Measurements from ENCODE around the gene BRD3OS.

Gene BRD3OS

DNA sequence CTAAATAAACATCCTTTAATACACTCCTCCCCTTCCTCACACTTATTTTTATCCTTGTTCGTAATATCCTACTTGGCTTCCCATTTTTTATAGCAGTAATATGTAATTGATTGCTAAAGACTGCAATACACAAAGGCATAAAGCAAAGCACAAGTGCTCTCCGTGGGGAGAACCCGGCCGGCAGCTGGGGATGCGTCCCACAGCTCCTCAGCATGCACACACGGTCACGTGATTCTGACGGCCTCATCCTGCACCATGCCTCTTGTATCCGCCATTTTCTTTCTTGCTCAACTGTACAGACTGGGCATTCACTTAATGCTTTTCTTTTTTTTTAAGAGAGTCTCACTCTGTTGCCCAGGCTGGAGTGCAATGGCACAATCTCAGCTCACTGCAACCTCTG, 2.8 kb downstream of the BRD3OS start:
- ATAC-seq: no peak
- TF ChIP-seq ARNTL (CRISPR knock-in tag; IDR thresholded peaks at IDR 0.05; ENCODE audit: borderline replicate concordance, low read depth): no peak
- TF ChIP-seq, protein P1, sequence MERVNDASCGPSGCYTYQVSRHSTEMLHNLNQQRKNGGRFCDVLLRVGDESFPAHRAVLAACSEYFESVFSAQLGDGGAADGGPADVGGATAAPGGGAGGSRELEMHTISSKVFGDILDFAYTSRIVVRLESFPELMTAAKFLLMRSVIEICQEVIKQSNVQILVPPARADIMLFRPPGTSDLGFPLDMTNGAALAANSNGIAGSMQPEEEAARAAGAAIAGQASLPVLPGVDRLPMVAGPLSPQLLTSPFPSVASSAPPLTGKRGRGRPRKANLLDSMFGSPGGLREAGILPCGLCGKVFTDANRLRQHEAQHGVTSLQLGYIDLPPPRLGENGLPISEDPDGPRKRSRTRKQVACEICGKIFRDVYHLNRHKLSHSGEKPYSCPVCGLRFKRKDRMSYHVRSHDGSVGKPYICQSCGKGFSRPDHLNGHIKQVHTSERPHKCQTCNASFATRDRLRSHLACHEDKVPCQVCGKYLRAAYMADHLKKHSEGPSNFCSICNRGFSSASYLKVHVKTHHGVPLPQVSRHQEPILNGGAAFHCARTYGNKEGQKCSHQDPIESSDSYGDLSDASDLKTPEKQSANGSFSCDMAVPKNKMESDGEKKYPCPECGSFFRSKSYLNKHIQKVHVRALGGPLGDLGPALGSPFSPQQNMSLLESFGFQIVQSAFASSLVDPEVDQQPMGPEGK (CRISPR knock-in tag; IDR thresholded peaks at IDR 0.05; ENCODE audit: borderline replicate concordance): no peak
- TF ChIP-seq ZC3H10 (CRISPR knock-in tag; IDR thresholded peaks at IDR 0.05): no peak
- no peak for TF ChIP-seq ISL1 (CRISPR knock-in tag; IDR thresholded peaks at IDR 0.05)
- no peak for TF ChIP-seq CSDC2 (CRISPR knock-in tag; IDR thresholded peaks at IDR 0.05)
- no peak for TF ChIP-seq TOX (CRISPR knock-in tag; IDR thresholded peaks at IDR 0.05; ENCODE audit: borderline replicate concordance)
- TF ChIP-seq, protein P2, sequence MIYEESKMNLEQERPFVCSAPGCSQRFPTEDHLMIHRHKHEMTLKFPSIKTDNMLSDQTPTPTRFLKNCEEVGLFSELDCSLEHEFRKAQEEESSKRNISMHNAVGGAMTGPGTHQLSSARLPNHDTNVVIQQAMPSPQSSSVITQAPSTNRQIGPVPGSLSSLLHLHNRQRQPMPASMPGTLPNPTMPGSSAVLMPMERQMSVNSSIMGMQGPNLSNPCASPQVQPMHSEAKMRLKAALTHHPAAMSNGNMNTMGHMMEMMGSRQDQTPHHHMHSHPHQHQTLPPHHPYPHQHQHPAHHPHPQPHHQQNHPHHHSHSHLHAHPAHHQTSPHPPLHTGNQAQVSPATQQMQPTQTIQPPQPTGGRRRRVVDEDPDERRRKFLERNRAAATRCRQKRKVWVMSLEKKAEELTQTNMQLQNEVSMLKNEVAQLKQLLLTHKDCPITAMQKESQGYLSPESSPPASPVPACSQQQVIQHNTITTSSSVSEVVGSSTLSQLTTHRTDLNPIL (CRISPR knock-in tag; IDR thresholded peaks at IDR 0.05; ENCODE audit: low read depth): no peak
- TF ChIP-seq TSHZ2 (CRISPR knock-in tag; IDR thresholded peaks at IDR 0.05): no peak
- TF ChIP-seq TCF4 (CRISPR knock-in tag; IDR thresholded peaks at IDR 0.05; ENCODE audit: borderline replicate concordance): no peak
- no peak for TF ChIP-seq ZFP30 (CRISPR knock-in tag; IDR thresholded peaks at IDR 0.05)
- TF ChIP-seq GLIS3 (CRISPR knock-in tag; IDR thresholded peaks at IDR 0.05): no peak
- no peak for TF ChIP-seq SNAI2 (CRISPR knock-in tag; IDR thresholded peaks at IDR 0.05)

DNA sequence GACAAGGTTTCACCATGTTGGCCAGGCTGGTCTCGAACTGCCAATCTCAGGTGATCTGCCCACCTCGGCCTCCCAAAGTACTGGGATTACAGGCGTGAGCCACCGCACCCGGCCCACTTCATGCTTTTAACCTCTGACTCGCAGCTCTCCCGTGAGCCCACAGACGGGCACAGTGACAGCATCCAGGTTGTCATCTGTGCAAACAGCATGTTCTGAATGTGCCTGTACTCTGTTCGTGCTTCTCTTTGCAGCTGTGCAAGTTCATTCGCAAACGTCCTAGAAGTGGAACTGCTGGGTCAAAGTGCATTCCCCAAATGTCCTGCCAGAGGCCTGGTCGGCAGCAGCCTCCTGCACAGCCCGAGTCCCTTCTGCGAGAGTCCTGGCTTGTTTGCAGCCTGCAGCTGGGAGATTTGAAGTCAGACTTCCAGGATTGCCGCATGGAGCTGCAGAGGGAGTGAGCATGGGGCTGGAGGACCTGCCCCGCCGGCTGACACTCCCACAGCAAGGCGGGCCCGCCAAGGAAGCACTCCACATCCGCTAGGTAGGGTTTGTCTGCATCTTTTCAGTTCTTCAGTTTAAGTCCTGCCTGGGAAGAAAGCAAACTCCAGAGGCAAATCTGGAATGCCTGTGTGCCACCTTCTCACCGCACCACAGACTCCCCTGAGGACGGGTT, 3.4 kb downstream of the BRD3OS start:
- ATAC-seq: no peak
- TF ChIP-seq TCF4 (CRISPR knock-in tag; IDR thresholded peaks at IDR 0.05; ENCODE audit: borderline replicate concordance): no peak
- TF ChIP-seq BACH2 (CRISPR knock-in tag; IDR thresholded peaks at IDR 0.05; ENCODE audit: borderline replicate concordance): no peak
- TF ChIP-seq GLIS3 (CRISPR knock-in tag; IDR thresholded peaks at IDR 0.05): no peak
- no peak for TF ChIP-seq ESRRG (CRISPR knock-in tag; IDR thresholded peaks at IDR 0.05)
- TF ChIP-seq ZFP30 (CRISPR knock-in tag; IDR thresholded peaks at IDR 0.05): no peak
- no peak for TF ChIP-seq ZNF70 (CRISPR knock-in tag; IDR thresholded peaks at IDR 0.05)
- TF ChIP-seq, protein P1 (CRISPR knock-in tag; IDR thresholded peaks at IDR 0.05; ENCODE audit: borderline replicate concordance): no peak
- TF ChIP-seq, protein P2 (CRISPR knock-in tag; IDR thresholded peaks at IDR 0.05; ENCODE audit: low read depth): no peak
- TF ChIP-seq RARB (CRISPR knock-in tag; IDR thresholded peaks at IDR 0.05): no peak
- no peak for TF ChIP-seq TOX (CRISPR knock-in tag; IDR thresholded peaks at IDR 0.05; ENCODE audit: borderline replicate concordance)
- no peak for TF ChIP-seq ZFP3 (CRISPR knock-in tag; IDR thresholded peaks at IDR 0.05)
- TF ChIP-seq CSRNP3 (CRISPR knock-in tag; IDR thresholded peaks at IDR 0.05): no peak
- no peak for TF ChIP-seq CSDC2 (CRISPR knock-in tag; IDR thresholded peaks at IDR 0.05)
- TF ChIP-seq TSHZ2 (CRISPR knock-in tag; IDR thresholded peaks at IDR 0.05): no peak
- TF ChIP-seq SNAI2 (CRISPR knock-in tag; IDR thresholded peaks at IDR 0.05): no peak

Data from SK-N-SH treated with all-trans-retinoic acid at 6 μM for 48 hours (cell line).